HG03558 (cell line): ENCODE measurements around the gene BRMS1.
"Not testable (repeated sequence)": the region's sequence is repeated elsewhere in the genome, so short reads cannot be mapped to it uniquely, and the experiment has no call there.

ENCODE experiments used
- ATAC-seq: cut with Tn5 transposase; IDR thresholded peaks from one replicate; pipeline ENCODE4 v1.9.1; 2021; ENCODE audit warnings: moderate number of reproducible peaks; ENCODE audit not compliant: unreplicated experiment; ENCODE audit errors: extremely low read depth

The BRMS1 gene

DNA sequence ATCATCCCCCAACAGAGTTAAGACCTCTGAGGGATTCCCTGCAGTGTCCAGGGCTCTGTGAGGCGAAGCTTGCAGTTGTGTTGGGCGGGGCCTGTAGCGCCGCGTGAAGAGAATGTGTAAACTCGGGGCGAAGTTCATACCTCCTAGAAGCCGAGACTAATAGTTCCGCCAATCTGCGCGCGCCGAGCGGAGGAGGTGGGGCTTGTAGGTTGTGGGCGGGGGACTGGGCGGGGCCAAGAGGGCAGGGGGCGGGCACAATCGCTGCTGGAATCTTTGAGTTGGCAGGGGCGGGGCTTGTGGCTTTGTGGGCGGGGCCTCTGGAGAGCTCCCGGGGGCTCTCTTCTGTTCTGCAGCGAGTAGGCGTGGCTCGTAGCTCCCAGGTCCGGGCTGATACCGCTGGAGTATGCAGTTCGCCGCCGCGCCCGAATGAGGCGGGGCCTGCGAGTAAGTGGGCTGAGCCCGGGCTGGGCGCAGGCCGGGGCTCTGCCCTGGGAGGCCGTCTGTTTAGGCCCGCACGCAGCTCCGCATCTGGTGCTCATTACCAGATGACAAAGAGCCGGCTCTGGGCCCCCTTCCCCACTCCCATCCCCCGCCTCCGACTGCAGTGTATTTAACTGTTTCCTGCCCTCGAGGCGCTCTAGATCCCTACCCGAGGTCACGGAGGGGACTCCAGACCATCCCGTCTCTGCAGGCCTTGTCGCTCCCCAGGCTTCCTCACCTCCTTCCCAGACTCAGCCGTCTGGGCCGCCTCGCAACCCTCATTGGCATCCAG lies 32.2 kb downstream of the BRMS1 start:
- ATAC-seq = peak; percentile 37

DNA sequence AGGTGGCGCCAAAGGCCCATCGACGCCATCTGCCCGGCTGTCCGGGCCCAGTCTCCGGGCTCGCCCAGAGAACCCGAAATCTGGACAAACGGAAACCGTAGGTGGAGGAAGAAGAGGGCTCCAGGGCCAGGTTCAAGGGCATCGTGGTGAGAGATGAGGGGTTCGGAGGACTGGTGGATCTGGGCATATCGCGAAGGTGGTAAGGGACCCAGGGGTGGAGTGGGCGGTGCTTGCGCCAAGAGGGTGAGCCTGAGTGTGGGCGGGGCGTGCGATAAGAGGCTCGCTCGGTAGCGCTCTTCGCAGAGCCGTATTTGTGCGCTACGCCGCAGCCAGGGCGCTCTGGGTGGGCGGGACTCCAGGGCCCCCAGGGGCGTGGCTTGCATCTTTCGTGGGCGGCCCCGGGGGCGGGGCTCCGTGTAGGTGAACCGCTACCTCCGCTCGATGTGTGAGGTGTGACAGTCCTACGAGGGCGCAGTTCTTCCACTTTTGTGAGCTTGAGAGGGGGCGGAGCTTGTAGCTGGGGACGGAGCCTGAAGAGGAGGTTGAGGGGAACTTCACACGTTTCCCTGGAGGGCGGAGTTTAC lies 32.8 kb downstream of the BRMS1 start:
- ATAC-seq = peak; percentile 35

DNA sequence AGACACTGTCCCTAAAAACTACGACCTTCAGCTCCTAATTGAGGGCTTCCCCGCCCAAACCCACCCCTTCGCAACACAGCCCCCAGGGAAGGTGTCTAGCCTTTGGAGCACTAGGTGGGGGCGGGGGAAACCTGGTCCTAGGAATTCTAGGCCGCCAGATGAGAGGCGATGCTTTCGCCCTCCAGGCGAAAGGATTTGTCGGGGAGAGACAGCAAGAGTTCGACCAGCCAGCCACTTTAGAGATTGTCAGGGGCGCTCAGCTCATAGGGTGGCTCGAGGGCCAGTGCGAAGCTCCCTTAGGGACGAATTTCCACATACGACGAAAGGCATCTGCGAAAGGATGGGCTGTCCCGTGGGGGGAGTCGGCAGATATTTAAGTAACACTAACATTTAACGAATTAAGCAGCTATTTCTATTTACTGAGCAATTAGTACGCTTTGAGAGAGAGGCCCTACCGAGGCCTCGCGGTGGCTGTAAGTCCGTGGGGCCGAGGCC lies 33.4 kb downstream of the BRMS1 start:
- ATAC-seq = no peak

DNA sequence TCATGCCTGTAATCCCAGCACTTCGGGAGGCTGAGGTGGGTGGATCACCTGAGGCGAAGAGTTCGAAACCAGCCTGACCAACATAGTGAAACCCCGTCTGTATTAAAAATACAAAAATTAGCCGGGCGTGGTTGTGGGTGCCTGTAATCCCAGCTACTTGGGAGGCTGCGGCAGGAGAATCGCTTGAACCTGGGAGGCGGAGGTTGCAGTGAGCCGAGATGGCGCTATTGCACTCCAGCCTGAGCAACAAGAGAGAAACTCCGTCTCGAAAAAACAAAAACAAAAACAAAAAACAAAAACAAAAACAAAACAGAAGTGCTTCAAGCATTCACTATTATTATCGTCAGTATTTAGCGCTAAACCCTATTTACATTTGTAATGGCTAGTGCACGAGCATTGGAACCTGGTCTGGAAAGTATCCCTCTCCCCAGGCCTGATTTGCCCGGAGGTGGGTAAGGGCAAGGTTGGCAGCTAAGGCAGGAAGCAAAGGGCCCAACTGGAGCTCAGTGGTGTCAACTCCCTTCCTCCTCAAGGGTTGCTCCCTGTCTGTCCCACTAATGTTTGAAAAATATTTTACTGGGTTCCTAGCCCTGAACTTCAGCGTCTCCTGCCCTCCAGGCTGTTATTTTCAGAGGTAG lies 34.0 kb downstream of the BRMS1 start:
- not testable (repeated sequence) for ATAC-seq

DNA sequence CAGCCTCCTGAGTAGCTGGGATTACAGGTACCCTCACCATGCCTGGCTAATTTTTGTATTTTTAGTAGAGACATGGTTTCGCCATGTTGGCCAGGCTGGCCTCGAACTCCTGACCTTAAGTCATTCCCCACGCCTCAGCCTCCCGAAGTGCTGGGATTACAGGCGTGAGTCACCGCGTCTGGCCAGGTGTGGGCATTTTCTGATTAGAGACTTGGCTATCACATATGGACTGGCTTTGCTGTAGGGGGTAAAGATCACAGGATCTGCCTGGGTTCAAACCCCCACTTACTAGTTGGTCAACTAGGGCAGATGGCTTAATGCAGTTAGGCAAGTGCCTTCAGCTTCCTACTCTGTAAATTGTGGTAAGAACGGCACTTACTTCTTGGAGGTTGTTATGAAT lies 34.6 kb downstream of the BRMS1 start:
- ATAC-seq = no peak

DNA sequence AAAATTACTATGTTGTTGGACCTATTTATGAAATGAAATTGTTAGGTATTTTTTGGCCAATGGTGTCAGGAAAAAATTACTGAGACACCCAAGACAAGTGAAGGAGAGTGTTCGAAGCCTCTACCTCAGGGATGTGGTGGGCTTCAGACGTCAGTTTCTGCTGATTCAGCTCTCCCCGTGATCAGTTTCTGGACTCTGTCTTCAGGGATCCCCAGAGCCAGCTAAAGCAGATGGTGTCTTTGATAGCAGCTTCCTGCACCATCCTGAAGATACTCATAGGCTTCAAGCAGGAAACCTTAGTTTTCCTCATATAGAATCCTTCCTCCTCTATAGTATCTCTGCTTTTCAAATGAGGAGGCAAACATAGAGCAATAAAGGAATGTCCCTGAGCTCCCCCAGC lies 35.4 kb downstream of the BRMS1 start:
- no peak for ATAC-seq

DNA sequence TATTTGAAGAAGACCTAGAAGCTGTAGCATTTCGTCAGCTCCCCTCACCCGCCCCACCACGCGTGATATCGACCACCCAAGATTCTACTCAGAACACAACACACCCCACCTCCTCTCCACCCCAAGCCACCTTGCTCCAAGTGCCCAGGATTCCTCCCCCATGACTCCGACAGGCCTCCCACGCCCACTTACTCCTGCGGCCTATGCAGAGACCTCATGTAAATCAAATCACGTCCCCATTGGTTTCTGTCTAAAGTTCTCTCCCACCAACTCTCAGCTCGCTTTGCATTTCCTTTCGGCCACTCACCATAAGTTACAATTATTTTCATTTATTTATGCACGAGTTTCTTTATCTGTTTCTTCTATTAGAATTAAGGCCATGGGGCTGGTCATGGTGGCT lies 42.2 kb downstream of the BRMS1 start:
- ATAC-seq = no peak

DNA sequence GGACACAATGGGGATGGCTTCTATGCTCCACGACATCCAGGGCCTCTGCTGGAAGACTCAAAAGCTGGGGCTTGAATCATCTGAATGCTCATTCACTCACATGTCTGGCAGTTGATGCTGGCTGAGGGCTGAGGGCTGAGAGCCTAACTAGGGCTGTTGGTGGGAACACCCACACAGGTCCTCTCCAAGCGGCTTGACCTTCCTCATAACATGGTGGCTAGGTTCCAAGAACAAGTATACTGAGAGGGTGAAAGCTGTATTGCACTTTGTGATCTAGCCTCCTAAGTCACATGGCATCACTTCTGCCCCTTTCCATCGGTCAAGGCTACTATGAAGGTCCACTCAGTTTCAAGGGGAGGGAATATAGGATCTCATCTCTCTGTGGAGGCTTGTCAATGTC lies 45.7 kb downstream of the BRMS1 start:
- ATAC-seq = no peak

DNA sequence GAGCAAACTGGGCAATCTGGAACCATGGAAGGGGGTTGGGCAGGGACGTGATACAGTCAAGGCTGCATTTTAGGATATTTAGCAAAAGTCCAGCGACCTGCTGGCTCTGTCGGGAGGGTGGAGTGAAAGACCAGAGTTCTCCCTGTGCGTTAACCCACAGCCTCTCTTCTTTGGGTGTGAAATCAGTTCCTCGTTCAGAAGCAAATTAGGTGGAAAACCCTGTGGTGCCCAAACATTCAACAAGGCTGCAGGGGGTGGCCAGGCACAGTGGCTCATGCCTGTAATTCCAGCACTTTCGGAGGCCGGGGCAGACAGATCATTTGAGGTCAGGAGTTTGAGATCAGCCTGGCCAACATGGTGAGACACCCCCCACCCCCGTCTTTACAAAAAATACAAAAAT lies 47.3 kb downstream of the BRMS1 start:
- ATAC-seq = no peak

DNA sequence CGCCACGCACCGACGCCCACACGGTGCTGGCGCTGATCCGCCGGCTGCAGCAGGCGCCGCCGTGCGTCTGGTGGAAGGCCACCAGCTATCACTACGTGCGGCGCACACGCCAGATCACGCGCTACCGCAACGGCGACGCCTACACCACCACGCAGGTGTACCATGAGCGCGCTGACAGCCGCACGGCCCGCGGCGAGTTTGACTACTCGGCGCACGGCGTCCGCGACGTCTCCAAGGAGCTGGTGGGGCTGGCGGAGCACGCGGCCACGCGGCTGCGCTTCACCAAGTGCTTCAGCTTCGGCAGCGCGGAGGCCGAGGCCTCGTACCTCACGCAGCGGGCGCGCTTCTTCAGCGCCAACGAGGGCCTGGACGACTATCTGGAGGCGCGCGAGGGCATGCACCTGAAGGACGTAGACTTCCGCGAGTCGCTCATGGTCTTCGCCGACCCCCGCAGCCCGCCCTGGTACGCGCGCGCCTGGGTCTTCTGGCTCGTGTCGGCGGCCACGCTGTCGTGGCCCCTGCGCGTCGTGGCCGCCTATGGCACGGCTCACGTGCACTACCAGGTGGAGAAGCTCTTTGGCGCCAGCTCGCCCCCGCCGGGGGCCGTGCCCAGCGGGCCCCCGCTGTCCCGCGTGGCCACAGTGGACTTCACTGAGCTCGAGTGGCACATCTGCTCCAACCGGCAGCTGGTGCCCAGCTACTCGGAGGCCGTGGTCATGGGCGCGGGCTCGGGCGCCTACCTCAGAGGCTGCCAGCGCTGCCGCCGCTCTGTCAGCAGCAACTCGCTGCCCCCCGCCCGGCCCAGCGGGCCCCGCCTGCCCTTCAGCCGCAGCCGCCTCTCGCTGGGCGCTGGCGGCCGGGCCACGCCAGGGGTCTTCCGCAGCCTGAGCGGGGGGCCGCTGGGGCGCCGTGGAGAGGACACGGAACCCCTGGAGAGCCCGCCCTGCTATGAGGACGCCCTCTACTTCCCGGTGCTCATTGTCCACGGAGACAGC lies 50.0 kb downstream of the BRMS1 start:
- ATAC-seq = no peak

DNA sequence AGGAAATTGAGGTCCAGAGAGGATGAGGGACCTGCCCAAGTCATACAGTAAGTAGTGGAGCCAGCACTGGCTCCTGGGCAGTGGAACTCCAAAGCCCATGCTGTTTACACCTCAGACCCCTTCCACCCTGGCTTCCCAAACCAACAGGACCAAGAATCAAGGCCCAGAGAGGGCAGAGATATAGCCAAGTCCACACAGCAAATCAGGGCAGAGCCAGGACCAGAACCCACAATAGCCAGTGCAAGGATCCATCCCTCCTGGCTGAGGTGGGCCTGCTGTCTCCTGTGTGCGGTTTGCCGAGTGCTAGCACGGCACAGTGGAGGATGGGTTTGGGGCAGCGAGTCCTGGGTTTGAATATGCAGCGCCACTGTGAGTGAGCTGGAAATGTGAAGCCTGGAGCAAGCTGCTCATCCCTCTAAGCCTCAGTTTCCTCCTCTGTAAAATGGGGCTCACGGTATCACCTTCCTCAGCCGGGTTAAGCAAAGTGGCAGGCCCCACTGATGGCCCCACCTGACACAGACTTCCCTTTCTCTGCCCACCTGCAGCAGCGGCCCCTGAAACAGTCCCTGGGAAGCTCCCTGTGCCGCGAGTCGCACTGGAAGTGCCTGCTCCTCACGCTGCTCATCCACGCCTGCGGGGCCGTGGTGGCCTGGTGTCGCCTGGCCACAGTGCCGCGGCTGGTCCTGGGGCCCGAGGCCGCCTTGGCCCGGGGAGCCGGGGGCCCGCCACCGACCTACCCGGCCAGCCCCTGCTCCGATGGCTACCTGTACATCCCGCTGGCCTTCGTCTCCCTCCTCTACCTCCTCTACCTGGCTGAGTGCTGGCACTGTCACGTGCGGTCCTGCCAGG lies 50.9 kb downstream of the BRMS1 start:
- ATAC-seq = no peak

DNA sequence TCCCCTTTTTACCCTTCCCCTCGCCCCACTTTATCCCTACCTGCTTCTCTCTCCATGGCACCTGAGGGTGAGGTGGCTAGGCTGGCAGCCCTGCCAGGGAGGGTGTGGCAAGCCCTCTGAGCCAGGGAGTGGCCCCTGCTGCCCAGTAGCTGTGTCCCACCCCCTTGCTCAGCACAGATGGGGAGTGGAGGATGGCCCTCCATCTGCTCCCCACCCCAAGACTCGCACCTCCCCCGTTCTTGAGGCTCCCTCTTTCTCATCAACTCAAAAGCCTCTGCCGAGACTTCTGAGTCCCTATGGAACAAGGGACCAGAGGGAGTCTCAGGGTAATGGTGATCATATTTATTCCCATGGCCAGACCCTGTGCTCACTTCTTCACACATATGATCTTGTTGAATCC lies 51.6 kb downstream of the BRMS1 start:
- no peak for ATAC-seq

DNA sequence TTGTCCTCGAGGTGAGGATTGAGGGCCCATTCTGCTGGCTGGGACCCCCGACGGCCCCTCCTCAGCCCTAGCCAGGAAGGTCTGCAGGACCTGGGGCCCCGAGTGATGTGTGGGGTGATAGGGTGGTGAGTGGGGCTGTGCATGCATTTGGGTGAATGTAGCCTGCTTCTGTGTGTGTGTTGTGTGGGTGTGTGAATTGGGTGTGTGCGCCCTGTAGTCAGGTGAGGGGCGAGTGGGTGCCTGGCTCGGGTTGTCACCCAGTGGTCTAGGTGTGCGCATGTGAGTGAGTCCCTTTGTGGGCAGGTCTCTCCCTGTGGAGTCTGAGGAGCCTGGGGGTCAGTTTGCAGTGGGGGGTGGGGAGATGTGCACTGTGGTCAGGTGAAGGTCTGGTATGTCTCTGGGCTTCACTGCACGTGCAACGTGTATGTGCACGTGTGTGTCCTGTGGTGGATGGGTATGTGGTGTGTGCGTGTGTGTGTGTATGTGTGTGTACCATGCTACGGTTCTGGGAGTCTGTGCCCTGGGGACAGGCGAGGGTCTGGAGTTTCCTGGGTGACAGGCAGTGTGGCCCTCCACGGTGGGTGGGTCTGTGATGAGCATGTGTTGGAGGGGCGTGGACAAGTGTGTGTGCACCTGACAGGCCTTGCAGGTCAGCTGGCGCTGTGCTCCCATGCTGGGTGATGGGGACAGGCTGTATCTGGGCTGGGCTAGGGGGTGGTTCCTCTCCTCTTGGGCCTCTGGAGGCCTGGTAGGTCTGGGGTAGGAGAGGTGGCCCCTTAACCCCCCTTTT lies 52.2 kb downstream of the BRMS1 start:
- ATAC-seq = no peak

DNA sequence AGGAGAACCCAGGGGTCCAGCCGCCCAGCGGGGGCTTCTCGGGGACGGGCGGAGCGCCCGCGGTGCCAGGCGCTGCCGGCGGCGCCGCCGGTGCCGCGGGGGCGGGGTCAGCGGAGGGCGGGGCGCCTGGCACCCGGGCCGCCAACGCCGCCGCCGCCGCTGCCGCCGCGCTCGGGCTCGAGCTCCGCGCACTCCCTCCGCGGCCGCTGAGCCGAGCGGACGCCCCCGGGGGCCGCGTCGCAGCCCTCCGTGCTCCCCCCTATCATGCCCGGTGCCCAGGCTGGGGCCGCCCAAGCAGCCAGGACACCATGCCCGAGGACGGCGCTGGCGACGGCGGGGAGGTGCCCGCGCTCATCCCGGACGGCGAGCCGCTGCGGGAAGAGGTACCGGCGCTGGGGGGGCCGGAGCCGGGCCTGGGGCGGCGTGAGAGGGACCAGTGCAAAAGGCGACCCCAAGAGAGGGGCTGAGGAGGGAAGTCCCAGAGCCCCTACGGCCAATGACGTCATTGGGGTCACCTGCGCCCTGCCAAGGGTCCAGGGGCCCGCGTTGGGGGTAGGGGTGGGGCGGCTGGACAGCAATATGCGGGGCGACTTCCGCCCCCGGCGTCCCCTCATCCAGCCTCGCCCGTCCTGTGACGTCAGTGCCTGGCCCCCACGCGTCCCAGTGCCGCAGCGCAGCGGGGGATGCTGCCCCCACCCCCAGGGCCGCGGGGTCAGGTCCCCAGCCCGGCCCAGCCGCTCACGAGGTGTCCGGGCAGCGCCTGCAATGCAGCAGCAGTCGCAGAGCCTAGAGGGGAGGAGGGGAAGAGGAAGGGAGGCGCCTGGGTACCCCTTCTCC lies 53.0 kb downstream of the BRMS1 start, which contains the start of gene TMEM151A:
TSS of gene TMEM151A (plus strand) at position 189 of the 837 bp plus-strand sequence. CDS start at position 309, 120 bp downstream.
- ATAC-seq = no peak

DNA sequence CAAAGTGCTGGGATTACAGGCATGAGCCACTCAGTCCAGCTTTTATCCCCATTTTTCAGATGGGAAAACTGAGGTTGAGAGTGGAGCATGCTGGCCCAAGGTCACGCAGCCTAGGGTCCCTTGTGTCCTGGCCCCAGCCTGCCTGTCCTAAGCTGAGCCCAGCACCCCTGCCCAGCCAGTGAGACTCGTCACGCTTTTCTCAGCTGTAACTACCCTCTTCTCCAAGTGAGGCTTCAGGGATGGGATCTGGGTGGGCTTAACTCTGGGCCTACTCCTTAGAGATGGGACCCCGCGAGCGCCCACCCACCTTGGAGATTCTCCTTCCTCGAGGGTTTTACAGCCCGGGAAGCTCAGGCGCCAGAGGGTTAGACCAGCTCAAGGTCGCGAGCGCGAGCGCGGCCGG lies 53.6 kb downstream of the BRMS1 start:
- ATAC-seq = no peak

DNA sequence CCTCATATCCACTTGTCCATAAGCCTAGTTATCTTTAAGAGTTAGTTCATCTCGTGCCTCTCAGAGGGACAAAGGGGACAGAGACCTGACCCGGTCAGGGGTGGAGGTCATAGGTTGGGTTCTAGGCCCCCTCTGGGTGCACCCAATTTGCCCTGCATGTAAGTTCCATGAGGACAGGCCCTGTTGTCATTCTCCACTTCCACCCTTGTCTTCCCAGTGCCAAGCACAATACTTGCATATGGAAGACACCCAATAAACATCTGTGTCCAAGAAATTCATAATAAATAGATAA lies 54.6 kb downstream of the BRMS1 start:
- ATAC-seq = no peak

DNA sequence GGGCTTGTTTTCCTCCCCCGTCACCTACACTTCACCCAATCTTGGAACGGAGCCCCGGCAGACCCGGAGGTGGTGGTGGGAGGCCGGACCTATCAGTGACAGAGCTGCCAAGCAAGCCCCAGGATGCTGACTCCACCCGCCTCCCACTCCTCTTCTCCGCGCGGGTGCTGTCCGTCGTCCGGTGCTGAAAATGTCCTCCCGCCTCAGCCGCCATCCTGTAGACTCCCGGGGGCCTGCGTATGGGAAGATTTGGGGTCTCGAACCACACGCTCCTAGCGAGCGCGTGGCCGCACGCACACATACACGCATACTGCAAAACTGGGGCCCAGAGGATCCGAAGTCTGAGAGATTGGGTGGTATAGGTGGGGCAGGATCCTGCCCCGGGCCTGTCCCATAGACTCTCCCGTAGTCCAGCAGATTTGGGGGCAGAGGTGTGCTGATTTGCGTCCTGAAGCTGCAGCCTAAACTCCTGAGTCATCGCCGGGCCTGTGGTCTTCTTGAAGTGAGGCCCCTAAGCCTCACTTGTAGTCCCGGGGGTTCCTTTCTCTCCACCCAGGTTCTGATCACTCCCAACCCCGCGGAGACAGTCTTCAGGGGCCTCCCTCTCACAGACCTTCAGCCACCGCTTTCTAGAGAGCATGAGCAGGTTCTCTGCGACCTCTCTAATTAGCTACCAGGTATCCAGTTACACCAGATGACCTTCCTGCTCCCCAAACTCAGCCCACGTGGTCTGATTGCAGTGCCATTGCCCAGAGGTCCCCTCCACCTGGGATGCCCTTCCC lies 55.2 kb downstream of the BRMS1 start:
- ATAC-seq = no peak
